NCI-H1436 (cell line): ENCODE measurements around the gene DHX35.
A peak's percentile ranks its signal among the peaks of the same experiment; 100 is the strongest.

ENCODE experiments used
- DNase-seq: peaks from one replicate; lab custom pipeline; 2025; lab: John Stamatoyannopoulos, UW

DHX35 gene

GRCh38 chr20:39025883-39026282 is 63.7 kb downstream of the DHX35 start:
- DNase-seq = no peak

- DNase-seq = no peak
Observed at GRCh38 chr20:39029364-39029763, 67.2 kb downstream of the DHX35 start.

GRCh38 chr20:39032997-39033396 is 70.9 kb downstream of the DHX35 start:
- no peak for DNase-seq

GRCh38 chr20:39036011-39036410 is 73.9 kb downstream of the DHX35 start:
- no peak for DNase-seq

- DNase-seq = no peak
Observed at GRCh38 chr20:39036851-39037250, 74.7 kb downstream of the DHX35 start.

- no peak for DNase-seq
Observed at GRCh38 chr20:39038047-39038446, 75.9 kb downstream of the DHX35 start.

GRCh38 chr20:39038495-39038894 is 76.4 kb downstream of the DHX35 start:
- no peak for DNase-seq

DNA sequence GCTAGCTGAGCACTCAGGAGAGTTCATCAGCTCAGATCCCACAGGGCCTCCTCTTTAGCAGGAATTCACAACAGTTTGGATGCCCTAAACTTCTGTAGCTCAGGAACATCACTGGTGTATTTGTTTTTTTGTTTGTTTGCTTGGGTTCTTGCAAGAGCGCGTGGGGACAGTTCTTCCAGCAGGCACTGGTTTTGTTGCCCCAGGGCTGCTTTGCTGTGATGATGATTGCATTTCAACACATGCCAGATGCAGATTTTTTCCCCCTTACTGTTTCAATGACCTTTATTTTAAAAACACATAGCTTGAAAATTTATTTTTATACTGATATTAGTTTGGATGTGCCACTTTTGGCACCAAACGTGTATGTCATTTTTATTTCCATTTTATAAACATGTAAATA is 77.1 kb downstream of the DHX35 start:
- no peak for DNase-seq

DNA sequence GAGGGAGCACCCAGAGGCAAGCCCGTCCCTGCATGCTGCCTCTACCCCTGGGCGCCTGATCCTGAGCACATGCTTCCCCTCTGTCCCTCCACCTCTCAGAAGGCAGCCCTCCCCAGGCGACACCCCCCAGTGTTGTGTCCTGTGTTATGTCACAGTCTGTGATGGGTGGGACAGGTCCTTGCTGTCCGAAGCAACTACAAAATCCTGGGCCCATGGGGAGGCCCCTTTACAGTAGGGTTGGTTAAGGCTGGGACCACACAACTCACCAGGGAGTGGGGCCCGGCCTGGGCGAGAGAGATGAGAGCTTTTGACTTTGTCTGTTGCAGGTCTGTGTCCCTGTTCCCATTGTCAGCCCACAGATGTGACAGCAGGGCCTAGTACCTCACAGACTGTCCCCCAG is 78.0 kb downstream of the DHX35 start:
- no peak for DNase-seq

DNA sequence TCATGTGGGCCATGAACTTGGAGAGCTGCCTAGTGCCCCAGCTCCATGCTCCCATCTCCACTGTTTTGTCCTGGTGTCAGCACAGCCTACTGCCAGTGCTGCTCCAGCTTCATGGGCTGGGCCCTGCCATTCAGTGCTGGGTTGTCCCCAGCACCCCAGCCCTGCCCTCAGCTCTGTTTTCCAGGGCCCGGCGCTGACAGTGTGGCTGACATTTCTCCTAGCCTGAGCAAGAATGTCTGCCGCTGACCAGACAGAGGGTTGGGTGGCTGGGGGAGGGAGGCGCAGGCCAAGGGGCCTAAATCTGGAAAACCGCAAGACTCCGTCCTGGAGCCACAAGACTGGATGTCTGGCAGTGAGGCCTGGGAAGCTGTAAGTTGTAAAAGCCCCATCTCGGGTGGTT is 78.9 kb downstream of the DHX35 start:
- DNase-seq = no peak

- DNase-seq = no peak
Observed at GRCh38 chr20:39042279-39043150, 80.4 kb downstream of the DHX35 start.

GRCh38 chr20:39044501-39044900 is 82.4 kb downstream of the DHX35 start:
- DNase-seq = no peak

DNA sequence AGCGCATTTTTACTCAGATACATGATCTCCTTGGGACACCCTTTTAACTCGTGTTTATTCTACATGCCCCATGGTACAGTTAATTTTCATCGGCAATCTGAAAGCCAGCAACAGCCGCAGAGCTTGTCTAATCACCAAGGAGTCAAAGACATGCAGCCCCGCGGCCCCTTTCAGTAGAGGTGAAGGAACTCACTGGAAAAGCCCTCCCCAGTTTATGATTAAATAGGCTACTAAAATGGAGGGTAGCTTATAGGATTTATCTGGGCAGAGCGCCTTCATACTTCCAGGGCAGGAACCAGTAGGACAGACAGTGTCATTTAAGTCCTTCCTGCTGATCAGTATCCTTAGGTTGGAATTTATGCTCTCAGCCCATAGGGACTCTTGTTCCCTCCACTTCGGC is 83.5 kb downstream of the DHX35 start:
- DNase-seq = no peak

- DNase-seq = no peak
Observed at GRCh38 chr20:39047417-39047985, 85.4 kb downstream of the DHX35 start.

- DNase-seq = peak; percentile 66
Observed at GRCh38 chr20:39048000-39048696, 86.0 kb downstream of the DHX35 start.

DNA sequence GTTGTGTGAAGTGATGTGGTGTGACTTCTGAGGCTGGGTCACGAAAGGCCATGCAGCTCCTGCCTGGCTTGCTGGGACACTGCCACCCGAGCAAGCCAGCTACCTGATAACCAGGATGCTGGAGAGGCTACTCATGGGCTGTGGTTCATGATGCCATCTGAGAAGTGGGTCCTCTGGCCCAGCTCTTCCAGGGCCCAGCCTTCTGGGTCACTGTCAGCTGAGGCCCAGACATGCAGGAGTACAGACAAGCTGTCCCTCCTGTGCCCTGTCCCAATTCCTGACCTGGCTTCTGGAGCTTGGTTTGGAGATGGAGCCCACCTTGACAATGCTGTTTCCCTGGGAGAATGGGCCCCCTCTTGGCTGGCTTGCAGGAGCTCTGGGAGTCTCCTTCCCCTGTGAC is 87.0 kb downstream of the DHX35 start:
- DNase-seq = no peak

GRCh38 chr20:39049684-39050554 is 87.8 kb downstream of the DHX35 start:
- DNase-seq = peak; percentile 55

GRCh38 chr20:39050555-39050902 is 88.4 kb downstream of the DHX35 start:
- no peak for DNase-seq

DNA sequence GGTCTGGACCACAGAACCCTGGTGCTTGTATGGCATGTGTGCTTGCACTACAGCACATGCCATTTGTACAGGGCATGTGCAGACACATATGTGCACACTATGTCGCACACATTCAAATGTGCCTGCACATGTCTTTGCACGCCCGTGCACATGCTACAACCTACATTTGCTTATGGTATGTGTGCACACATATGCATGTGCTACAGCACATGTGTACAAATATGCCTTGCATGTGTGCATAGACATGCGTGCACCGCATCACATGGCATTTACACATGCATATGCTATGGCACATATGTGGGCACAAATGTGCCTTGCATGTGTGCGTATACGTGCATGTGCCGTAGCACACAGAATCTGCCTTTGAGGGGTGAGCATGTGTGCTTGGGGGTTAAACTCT is 90.5 kb downstream of the DHX35 start:
- DNase-seq = no peak

DNA sequence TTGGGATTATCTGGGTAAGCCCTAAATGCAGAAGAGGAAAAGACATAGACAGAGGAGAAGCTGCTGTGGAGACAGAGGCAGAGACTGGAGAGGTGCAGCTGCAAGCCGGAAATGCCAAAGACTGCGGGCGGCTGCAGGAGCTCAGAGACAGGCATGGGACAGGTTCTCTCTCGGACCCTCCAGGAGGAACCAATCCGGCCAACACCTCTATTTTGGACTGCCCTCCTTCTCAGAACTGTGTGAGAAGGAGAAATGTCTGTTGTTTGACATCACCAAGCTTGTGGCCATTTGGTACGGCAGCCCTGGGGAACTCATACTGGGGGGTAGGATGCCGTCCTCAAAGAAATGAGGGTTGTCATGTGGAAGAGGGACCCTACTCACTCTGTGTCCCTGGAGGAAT is 95.0 kb downstream of the DHX35 start:
- no peak for DNase-seq

DNA sequence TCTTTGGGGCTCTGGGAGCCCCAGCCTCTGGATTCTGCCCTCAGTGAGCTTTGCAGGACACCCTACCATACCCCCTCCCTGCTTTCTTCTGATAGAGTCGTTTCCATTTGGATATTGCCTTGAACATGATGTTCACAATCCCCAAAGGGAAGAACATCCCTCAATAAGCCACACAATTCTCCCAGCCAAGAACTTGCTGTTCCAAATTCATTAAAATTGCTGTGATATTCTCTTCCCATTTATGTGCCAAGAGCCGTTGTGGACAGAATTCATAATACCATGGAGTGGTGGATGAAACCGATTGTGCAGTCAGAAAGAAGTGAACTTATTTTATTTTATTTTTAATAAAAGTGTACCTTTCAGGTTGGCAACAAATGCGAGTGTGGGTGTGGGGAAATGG is 95.8 kb downstream of the DHX35 start:
- DNase-seq = no peak

GRCh38 chr20:39059036-39059435 is 96.9 kb downstream of the DHX35 start:
- DNase-seq = no peak
